ENCODE measurements around the gene ARFRP1.

- TF ChIP-seq REST (IDR thresholded peaks at IDR 0.05; ENCODE audit: insufficient replicate concordance, low read depth): no peak
- TF ChIP-seq, protein P1, sequence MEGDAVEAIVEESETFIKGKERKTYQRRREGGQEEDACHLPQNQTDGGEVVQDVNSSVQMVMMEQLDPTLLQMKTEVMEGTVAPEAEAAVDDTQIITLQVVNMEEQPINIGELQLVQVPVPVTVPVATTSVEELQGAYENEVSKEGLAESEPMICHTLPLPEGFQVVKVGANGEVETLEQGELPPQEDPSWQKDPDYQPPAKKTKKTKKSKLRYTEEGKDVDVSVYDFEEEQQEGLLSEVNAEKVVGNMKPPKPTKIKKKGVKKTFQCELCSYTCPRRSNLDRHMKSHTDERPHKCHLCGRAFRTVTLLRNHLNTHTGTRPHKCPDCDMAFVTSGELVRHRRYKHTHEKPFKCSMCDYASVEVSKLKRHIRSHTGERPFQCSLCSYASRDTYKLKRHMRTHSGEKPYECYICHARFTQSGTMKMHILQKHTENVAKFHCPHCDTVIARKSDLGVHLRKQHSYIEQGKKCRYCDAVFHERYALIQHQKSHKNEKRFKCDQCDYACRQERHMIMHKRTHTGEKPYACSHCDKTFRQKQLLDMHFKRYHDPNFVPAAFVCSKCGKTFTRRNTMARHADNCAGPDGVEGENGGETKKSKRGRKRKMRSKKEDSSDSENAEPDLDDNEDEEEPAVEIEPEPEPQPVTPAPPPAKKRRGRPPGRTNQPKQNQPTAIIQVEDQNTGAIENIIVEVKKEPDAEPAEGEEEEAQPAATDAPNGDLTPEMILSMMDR (IDR thresholded peaks at IDR 0.05; ENCODE audit: insufficient read depth, low read length): no peak
- TF ChIP-seq GABPA (IDR thresholded peaks at IDR 0.05; ENCODE audit: low read depth): no peak
- TF ChIP-seq POLR2AphosphoS5 (IDR thresholded peaks at IDR 0.05; ENCODE audit: low read depth): no peak
- no peak for TF ChIP-seq SPI1 (IDR thresholded peaks at IDR 0.05; ENCODE audit: borderline replicate concordance, low read depth)
Observed at GRCh38 chr20:63702036-63702665, 5.6 kb downstream of the ARFRP1 start.

Data from HL-60 (cell line).